ENCODE measurements around the gene RBM33.
A peak's percentile ranks its signal among the peaks of the same experiment; 100 is the strongest.

RBM33 gene

GRCh38 chr7:155640629-155641028 lies 3.8 kb upstream of the RBM33 start:
- Histone ChIP-seq H3K4me1 (ENCODE audit: insufficient read depth, low read length, severe bottlenecking) (peaks cover 11% of the 10 kb centered on the region), H3K4me3 (ENCODE audit: low read depth, low read length, poor library complexity, severe bottlenecking) (no peak overlapping the region), H3F3A (ENCODE audit: insufficient read depth, low read length) (no peaks in the 10 kb centered on the region), H3K9me3 (ENCODE audit: low read length) (peaks cover 53% of the 10 kb centered on the region), H3K9ac (ENCODE audit: low read length) (no peak overlapping the region), H4K20me1 (ENCODE audit: insufficient read depth, low read length) (no peaks in the 10 kb centered on the region), H3K27ac (ENCODE audit: low read depth, low read length, poor library complexity, severe bottlenecking) (no peak overlapping the region), H2AFZ (ENCODE audit: low read length) (no peak overlapping the region), H3K36me3 (ENCODE audit: insufficient read depth, low read length) (peaks cover 31% of the 10 kb centered on the region), H3K27me3 (ENCODE audit: insufficient read depth, low read length) (no peaks in the 10 kb centered on the region), H3K79me2 (ENCODE audit: insufficient read depth, low read length) (peaks cover 13% of the 10 kb centered on the region), H3K4me2 (ENCODE audit: low read length) (no peak overlapping the region), H3K9me2 (ENCODE audit: low read depth, low read length) (no peaks in the 10 kb centered on the region)
- TF ChIP-seq, protein P1, sequence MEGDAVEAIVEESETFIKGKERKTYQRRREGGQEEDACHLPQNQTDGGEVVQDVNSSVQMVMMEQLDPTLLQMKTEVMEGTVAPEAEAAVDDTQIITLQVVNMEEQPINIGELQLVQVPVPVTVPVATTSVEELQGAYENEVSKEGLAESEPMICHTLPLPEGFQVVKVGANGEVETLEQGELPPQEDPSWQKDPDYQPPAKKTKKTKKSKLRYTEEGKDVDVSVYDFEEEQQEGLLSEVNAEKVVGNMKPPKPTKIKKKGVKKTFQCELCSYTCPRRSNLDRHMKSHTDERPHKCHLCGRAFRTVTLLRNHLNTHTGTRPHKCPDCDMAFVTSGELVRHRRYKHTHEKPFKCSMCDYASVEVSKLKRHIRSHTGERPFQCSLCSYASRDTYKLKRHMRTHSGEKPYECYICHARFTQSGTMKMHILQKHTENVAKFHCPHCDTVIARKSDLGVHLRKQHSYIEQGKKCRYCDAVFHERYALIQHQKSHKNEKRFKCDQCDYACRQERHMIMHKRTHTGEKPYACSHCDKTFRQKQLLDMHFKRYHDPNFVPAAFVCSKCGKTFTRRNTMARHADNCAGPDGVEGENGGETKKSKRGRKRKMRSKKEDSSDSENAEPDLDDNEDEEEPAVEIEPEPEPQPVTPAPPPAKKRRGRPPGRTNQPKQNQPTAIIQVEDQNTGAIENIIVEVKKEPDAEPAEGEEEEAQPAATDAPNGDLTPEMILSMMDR (IDR thresholded peaks at IDR 0.05; ENCODE audit: low read length): no peak
- TF ChIP-seq EZH2 (IDR thresholded peaks at IDR 0.05; ENCODE audit: borderline replicate concordance, low read length): no peak

GRCh38 chr7:155643804-155644177 lies 670 bp upstream of the RBM33 start:
- peak overlapping the region; percentile 94 for H3K9ac ChIP-seq (ENCODE audit: low read length)
- no peaks in the 10 kb centered on the region for H3K9me2 ChIP-seq (ENCODE audit: low read depth, low read length)
- peak overlapping the region; percentile 31 for H2AFZ ChIP-seq (ENCODE audit: low read length)
- H3K27ac ChIP-seq (ENCODE audit: low read depth, low read length, poor library complexity, severe bottlenecking): peak overlapping the region; percentile 88
- H3K36me3 ChIP-seq (ENCODE audit: insufficient read depth, low read length): peaks cover 60% of the 10 kb centered on the region
- H3K4me2 ChIP-seq (ENCODE audit: low read length): peak overlapping the region; percentile 95
- H3K79me2 ChIP-seq (ENCODE audit: insufficient read depth, low read length): peaks cover 45% of the 10 kb centered on the region
- H3K4me3 ChIP-seq (ENCODE audit: low read depth, low read length, poor library complexity, severe bottlenecking): peak overlapping the region; percentile 93
- TF ChIP-seq EZH2 (IDR thresholded peaks at IDR 0.05; ENCODE audit: borderline replicate concordance, low read length): no peak
- TF ChIP-seq, protein P1 (IDR thresholded peaks at IDR 0.05; ENCODE audit: low read length): no peak
- no peaks in the 10 kb centered on the region for H3F3A ChIP-seq (ENCODE audit: insufficient read depth, low read length)
- H3K4me1 ChIP-seq (ENCODE audit: insufficient read depth, low read length, severe bottlenecking): peaks cover 25% of the 10 kb centered on the region
- peaks cover 38% of the 10 kb centered on the region for H3K9me3 ChIP-seq (ENCODE audit: low read length)
- H4K20me1 ChIP-seq (ENCODE audit: insufficient read depth, low read length): no peaks in the 10 kb centered on the region
- no peaks in the 10 kb centered on the region for H3K27me3 ChIP-seq (ENCODE audit: insufficient read depth, low read length)

DNA sequence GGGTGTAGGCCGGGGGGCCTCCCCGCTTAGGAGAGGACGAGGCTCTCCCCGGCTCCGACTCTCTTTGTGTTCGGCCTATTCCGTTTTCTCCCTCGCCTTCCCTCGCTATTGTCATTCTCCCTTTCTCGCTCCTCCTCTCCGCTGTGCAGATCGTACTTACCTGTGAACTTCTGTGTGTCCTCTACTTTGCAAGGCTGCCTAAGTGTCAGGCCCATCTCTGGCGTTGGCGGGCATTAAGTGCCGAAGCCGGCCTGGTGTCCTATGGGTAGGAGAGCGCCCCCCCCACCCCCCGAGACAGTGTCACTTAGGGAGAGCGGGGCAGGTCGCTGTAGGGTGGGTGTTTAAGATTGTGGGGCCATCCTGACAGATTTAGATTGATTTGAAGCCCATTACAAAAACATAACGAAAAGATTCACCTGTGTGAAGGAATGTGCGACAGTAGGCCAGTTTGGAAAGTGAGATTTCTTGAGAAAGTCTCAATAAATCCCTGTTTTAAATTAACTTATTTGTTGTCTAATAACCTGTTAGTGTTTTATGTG lies 579 bp downstream of the RBM33 start:
- H3K4me3 ChIP-seq (ENCODE audit: low read depth, low read length, poor library complexity, severe bottlenecking): peak overlapping the region; percentile 93
- peak overlapping the region; percentile 95 for H3K4me2 ChIP-seq (ENCODE audit: low read length)
- H3K4me1 ChIP-seq (ENCODE audit: insufficient read depth, low read length, severe bottlenecking): peaks cover 25% of the 10 kb centered on the region
- no peaks in the 10 kb centered on the region for H4K20me1 ChIP-seq (ENCODE audit: insufficient read depth, low read length)
- H3K36me3 ChIP-seq (ENCODE audit: insufficient read depth, low read length): peaks cover 71% of the 10 kb centered on the region
- H3K9me2 ChIP-seq (ENCODE audit: low read depth, low read length): no peaks in the 10 kb centered on the region
- TF ChIP-seq EZH2 (IDR thresholded peaks at IDR 0.05; ENCODE audit: borderline replicate concordance, low read length): no peak
- TF ChIP-seq, protein P1 (IDR thresholded peaks at IDR 0.05; ENCODE audit: low read length): peak; percentile 30; the same call in 1 of the 2 replicates
- H3K9me3 ChIP-seq (ENCODE audit: low read length): peaks cover 38% of the 10 kb centered on the region
- H3K27ac ChIP-seq (ENCODE audit: low read depth, low read length, poor library complexity, severe bottlenecking): peak overlapping the region; percentile 88
- no peak overlapping the region for H2AFZ ChIP-seq (ENCODE audit: low read length)
- H3K9ac ChIP-seq (ENCODE audit: low read length): peak overlapping the region; percentile 94
- H3K27me3 ChIP-seq (ENCODE audit: insufficient read depth, low read length): no peaks in the 10 kb centered on the region
- peaks cover 57% of the 10 kb centered on the region for H3K79me2 ChIP-seq (ENCODE audit: insufficient read depth, low read length)
- no peaks in the 10 kb centered on the region for H3F3A ChIP-seq (ENCODE audit: insufficient read depth, low read length)
